Measurements from ENCODE around the gene KRT72. TPM values are rescaled to one million over a fixed set of nuclear protein-coding genes. Genes with fewer than 3 reads are reported as not detected.

Gene KRT72
- total RNA-seq, 1 experiment from 2014 or later: 0.17 TPM

GRCh38 chr12:52602552-52602951, 1.3 kb upstream of the KRT72 start:
- H3K4me1 ChIP-seq (ENCODE audit: control insufficient read depth in 1 of 2, insufficient read depth in 2 of 2, low read length in 2 of 2): peaks cover 0 to 21% of the 10 kb centered on the region in 2 experiments; a peak in 3 of 4 replicates
- H4K20me1 ChIP-seq (ENCODE audit: insufficient read depth): no peaks in the 10 kb centered on the region
- intact Hi-C loops (cut with micrococcal nuclease): no loop called here
- H2AFZ ChIP-seq (ENCODE audit: low read depth, low read length, poor library complexity, severe bottlenecking): no peak overlapping the region
- H3K4me2 ChIP-seq (ENCODE audit: low read length): 0 out of 2 replicates have a peak overlapping the region, but pooled peaks have one; percentile 29
- DNase-seq (ENCODE audit: low read depth, low spot score): no peak
- no peak for ATAC-seq
- CTCF ChIA-PET: no interaction called here
- no peak overlapping the region for H3K27ac ChIP-seq (ENCODE audit: low read depth, low read length)
- no peak overlapping the region for H3K4me3 ChIP-seq (replicated peaks in 1 of 2; ENCODE audit: low read depth in 1 of 2, low read length in 2 of 2)
- no peaks in the 10 kb centered on the region for H3K9me3 ChIP-seq (ENCODE audit: control insufficient read depth in 1 of 2, insufficient read depth in 1 of 2, low read depth in 1 of 2, low read length in 2 of 2)
- BruUV-seq (replicated peaks): no TSS peak
- H3K9ac ChIP-seq (ENCODE audit: low read length): no peak overlapping the region
- POLR2A ChIA-PET: no interaction called here
- no peaks in the 10 kb centered on the region for H3K36me3 ChIP-seq (ENCODE audit: control insufficient read depth in 1 of 2, insufficient read depth in 2 of 2, low read length in 2 of 2)
- no peaks in the 10 kb centered on the region for H3K79me2 ChIP-seq (ENCODE audit: insufficient read depth, low read length)
- TF ChIP-seq SRF (IDR thresholded peaks at IDR 0.05; ENCODE audit: low read depth) (no peak), EGR1 (IDR thresholded peaks at IDR 0.05; ENCODE audit: low read depth) (no peak), SP1 (IDR thresholded peaks at IDR 0.05; ENCODE audit: low read depth) (no peak), TCF7L2 (IDR thresholded peaks at IDR 0.05; ENCODE audit: borderline replicate concordance, extremely low read depth, insufficient read depth, insufficient read length) (no peak), ATF3 (IDR thresholded peaks at IDR 0.05) (no peak), JUND (IDR thresholded peaks at IDR 0.05) (no peak), YY1 (IDR thresholded peaks at IDR 0.05; ENCODE audit: extremely low read depth, insufficient replicate concordance, low read depth, low read length) (no peak), CBX3 (IDR thresholded peaks at IDR 0.05; ENCODE audit: low read depth) (no peak), ZBTB33 (IDR thresholded peaks at IDR 0.05; ENCODE audit: extremely low read depth, insufficient replicate concordance, low read length) (no peak), CTCF (IDR thresholded peaks at IDR 0.05 in 2 of 3, conservative IDR thresholded peaks at IDR 0.05 in 1 of 3; ENCODE audit: borderline replicate concordance in 1 of 3, insufficient read depth in 1 of 3, low read depth in 2 of 3, low read length in 2 of 3) (no peak), EZH2 (IDR thresholded peaks at IDR 0.05) (no peak), SIN3A (IDR thresholded peaks at IDR 0.05; ENCODE audit: low read depth) (no peak), FOSL1 (IDR thresholded peaks at IDR 0.05; ENCODE audit: low read depth) (no peak), REST (IDR thresholded peaks at IDR 0.05; ENCODE audit: low read depth) (no peak), POLR2AphosphoS5 (IDR thresholded peaks at IDR 0.05; ENCODE audit: low read depth, low read length) (no peak), MAX (IDR thresholded peaks at IDR 0.05) (no peak), ZNF274 (IDR thresholded peaks at IDR 0.05; ENCODE audit: low read depth, low read length) (no peak)
- no peaks in the 10 kb centered on the region for H3K9me2 ChIP-seq (ENCODE audit: insufficient read depth)
- no peaks in the 10 kb centered on the region; the same call in 1 of the 2 replicates for H3K27me3 ChIP-seq (ENCODE audit: insufficient read depth, low read length)
- RAD21 ChIA-PET (ENCODE audit: low non-redundant PET in 1 of 2, low total read pairs in 2 of 2, uncharacterized antibody in 2 of 2, unreplicated experiment in 2 of 2): no interaction called here

Data from HCT116 (cell line).